ENCODE results near the gene HLTF. TPM values are rescaled to one million over a fixed set of nuclear protein-coding genes. Genes with fewer than 3 reads are reported as not detected.
A peak's percentile ranks its signal among the peaks of the same experiment; 100 is the strongest.

The HLTF gene
- total RNA-seq, 3 donors from 2014 or later: 9.7 to 25.4 (median 12.1) TPM

DNA sequence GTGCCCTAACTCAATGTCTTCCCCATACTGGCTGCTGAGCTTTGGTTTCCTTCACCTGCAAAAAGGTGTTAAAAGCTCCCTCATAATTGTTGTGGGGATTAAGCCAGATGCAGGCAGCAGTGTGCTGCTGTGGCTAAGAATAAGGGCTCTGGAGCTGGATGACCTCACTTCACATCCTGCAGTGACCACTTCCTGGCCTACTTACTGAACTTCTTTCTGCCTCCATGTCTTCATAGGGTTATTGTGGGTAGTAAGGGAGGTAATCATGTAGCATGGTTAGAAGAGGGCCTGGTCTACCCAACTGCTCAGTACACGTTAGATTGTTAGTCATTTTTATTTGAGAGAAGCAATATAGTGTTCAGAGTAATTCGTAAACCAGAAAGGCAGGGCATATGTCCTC, 76.6 kb downstream of the HLTF start:
- DNase-seq (peak in 1 of 3 donors; percentile 35), ATAC-seq (peak; percentile 80)
- Histone ChIP-seq H3K4me1 (ENCODE audit: low read depth) (no peaks in the 10 kb centered on the region), H3K4me3 (no peak overlapping the region), H3K36me3 (ENCODE audit: low read depth) (no peaks in the 10 kb centered on the region), H3K9me3 (no peaks in the 10 kb centered on the region)
- intact Hi-C loops (cut with DNase I, micrococcal nuclease): no loop called here
- TF ChIP-seq, protein P1, sequence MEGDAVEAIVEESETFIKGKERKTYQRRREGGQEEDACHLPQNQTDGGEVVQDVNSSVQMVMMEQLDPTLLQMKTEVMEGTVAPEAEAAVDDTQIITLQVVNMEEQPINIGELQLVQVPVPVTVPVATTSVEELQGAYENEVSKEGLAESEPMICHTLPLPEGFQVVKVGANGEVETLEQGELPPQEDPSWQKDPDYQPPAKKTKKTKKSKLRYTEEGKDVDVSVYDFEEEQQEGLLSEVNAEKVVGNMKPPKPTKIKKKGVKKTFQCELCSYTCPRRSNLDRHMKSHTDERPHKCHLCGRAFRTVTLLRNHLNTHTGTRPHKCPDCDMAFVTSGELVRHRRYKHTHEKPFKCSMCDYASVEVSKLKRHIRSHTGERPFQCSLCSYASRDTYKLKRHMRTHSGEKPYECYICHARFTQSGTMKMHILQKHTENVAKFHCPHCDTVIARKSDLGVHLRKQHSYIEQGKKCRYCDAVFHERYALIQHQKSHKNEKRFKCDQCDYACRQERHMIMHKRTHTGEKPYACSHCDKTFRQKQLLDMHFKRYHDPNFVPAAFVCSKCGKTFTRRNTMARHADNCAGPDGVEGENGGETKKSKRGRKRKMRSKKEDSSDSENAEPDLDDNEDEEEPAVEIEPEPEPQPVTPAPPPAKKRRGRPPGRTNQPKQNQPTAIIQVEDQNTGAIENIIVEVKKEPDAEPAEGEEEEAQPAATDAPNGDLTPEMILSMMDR (IDR thresholded peaks at IDR 0.05): no peak

GRCh38 chr3:149007567-149008257, 78.6 kb downstream of the HLTF start:
- ATAC-seq (no peak), DNase-seq (no peak)
- no peaks in the 10 kb centered on the region for H3K4me1 ChIP-seq (ENCODE audit: low read depth)
- TF ChIP-seq, protein P1 (IDR thresholded peaks at IDR 0.05): no peak
- H3K4me3 ChIP-seq: no peak overlapping the region
- H3K36me3 ChIP-seq (ENCODE audit: low read depth): no peaks in the 10 kb centered on the region
- no peaks in the 10 kb centered on the region for H3K9me3 ChIP-seq
- intact Hi-C loops (cut with DNase I, micrococcal nuclease): no loop called here

- TF ChIP-seq, protein P1 (IDR thresholded peaks at IDR 0.05): no peak
- Histone ChIP-seq H3K9me3 (no peaks in the 10 kb centered on the region), H3K4me3 (no peak overlapping the region), H3K4me1 (ENCODE audit: low read depth) (no peaks in the 10 kb centered on the region), H3K36me3 (ENCODE audit: low read depth) (no peaks in the 10 kb centered on the region)
- ATAC-seq: no peak
- no peak for DNase-seq
- intact Hi-C loops (cut with DNase I, micrococcal nuclease): no loop called here
Measured at GRCh38 chr3:149005416-149005815, 80.9 kb downstream of the HLTF start.

DNA sequence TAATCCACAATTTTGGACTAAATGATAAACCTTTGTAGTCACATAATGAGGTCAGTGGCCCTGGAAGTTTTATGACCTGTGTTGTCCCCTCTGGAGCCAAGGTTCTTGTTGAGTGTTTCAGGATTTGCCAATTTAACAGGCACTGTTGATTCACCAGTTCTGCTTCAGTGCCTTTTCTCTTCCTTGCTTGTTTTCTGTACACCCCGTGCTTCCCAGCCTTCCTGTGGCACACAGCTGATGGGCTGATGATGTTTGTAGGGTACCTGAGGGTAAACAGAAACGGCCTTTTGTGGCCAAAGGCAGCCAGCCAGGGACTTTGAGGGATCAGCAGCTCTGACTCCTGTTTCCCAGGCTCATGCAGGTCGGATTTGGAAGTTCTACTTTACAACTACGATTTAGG, 81.7 kb downstream of the HLTF start:
- ATAC-seq (no peak), DNase-seq (no peak)
- intact Hi-C loops (cut with DNase I, micrococcal nuclease): no loop called here
- Histone ChIP-seq H3K4me3 (no peak overlapping the region), H3K36me3 (ENCODE audit: low read depth) (no peaks in the 10 kb centered on the region), H3K4me1 (ENCODE audit: low read depth) (no peaks in the 10 kb centered on the region), H3K9me3 (no peaks in the 10 kb centered on the region)
- TF ChIP-seq, protein P1 (IDR thresholded peaks at IDR 0.05): no peak

DNA sequence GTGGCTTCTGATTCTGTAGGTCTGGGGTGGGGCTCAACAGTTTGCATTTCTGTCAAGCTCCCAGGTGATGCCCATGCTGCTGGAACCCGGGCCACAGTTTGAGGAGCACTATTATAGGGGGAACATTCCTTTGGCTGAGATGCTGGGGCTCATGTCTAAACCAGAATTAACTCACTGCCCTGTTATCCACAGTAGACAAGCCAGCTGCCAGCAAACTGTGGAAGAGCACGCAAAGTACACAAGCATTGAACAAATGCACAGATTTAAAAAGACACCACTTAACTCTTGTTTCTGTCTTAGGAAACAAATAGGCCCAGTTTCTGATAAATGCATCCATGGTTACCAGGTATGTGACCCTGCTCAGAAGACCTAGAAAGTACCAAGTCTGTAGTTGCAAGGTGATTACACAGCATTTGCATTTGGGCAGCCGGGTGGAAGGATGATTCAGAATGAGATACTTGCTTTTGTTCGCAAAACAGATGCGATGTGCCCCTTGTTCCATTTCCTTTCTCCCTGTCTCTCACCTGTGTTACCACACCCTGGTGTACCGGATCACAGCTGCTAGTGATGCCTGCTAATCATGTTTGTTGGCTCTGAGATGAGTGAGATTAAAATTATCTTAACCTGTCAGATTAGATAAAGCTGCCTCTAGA, 82.6 kb downstream of the HLTF start:
- TF ChIP-seq, protein P1 (IDR thresholded peaks at IDR 0.05): no peak
- Histone ChIP-seq H3K36me3 (ENCODE audit: low read depth) (no peaks in the 10 kb centered on the region), H3K9me3 (no peaks in the 10 kb centered on the region), H3K4me1 (ENCODE audit: low read depth) (no peaks in the 10 kb centered on the region), H3K4me3 (no peak overlapping the region)
- intact Hi-C loops (cut with DNase I, micrococcal nuclease): no loop called here
- DNase-seq: no peak
- ATAC-seq: no peak
